HepG2 (cell line): ENCODE results near the gene CDK2AP2. TPM values are rescaled to one million over a fixed set of nuclear protein-coding genes. Genes with fewer than 3 reads are reported as not detected.

Experiments
- CBX2 ChIP-seq, 2 experiments: fragments of 200-600 bp in 1 of 2; sonication (generic); formaldehyde crosslinking in 1 of 2; IDR thresholded peaks; 2 replicates each; pipeline versions ENCODE4 v1.7.0 to v1.8.1; 2018 to 2022; ENCODE audit warnings: low read depth in 2 of 2, low read length in 1 of 2, mild to moderate bottlenecking in 1 of 2, missing genetic modification reagents in 1 of 2
- FOSL2 ChIP-seq: sonication (generic); formaldehyde crosslinking; IDR thresholded peaks from 2 replicates; pipeline ENCODE4 v1.4.0; 2020; ENCODE audit warnings: missing genetic modification reagents
- HNRNPH1 ChIP-seq: fragments of 200-400 bp; formaldehyde crosslinking; optimal IDR thresholded peaks from 2 replicates; pipeline ENCODE3; 2017; ENCODE audit warnings: mild to moderate bottlenecking, low read depth, low read length
- LBX2 ChIP-seq: sonication (generic); formaldehyde crosslinking; IDR thresholded peaks from 2 replicates; pipeline ENCODE4 v1.5.0; 2020; ENCODE audit warnings: missing genetic modification reagents, mild to moderate bottlenecking, borderline replicate concordance
- SRSF1 ChIP-seq: fragments of 200-400 bp; formaldehyde crosslinking; optimal IDR thresholded peaks from 2 replicates; pipeline ENCODE3; 2017; ENCODE audit warnings: mild to moderate bottlenecking, low read depth, low read length, moderate library complexity
- STAT5B ChIP-seq: sonication (generic); formaldehyde crosslinking; IDR thresholded peaks from 2 replicates; pipeline ENCODE4 v1.4.0; 2020; ENCODE audit warnings: missing genetic modification reagents
- TAF1 ChIP-seq: sonication (generic); formaldehyde crosslinking; IDR thresholded peaks from 2 replicates; pipeline ENCODE4 v1.4.0; 2020; ENCODE audit warnings: missing genetic modification reagents
- ZFP1 ChIP-seq: IDR thresholded peaks from 2 replicates; pipeline ENCODE4 v1.6.1; 2016
- ZNF124 ChIP-seq: sonication (generic); formaldehyde crosslinking; IDR thresholded peaks from 2 replicates; pipeline ENCODE4 v1.4.0; 2020; ENCODE audit warnings: missing genetic modification reagents
- ZNF18 ChIP-seq: sonication (generic); formaldehyde crosslinking; IDR thresholded peaks from 2 replicates; pipeline ENCODE4 v1.8.0; 2022; ENCODE audit warnings: mild to moderate bottlenecking, missing genetic modification reagents; ENCODE audit not compliant: insufficient replicate concordance
- ZNF343 ChIP-seq: sonication (generic); formaldehyde crosslinking; IDR thresholded peaks from 2 replicates; pipeline ENCODE4 v1.4.0; 2020; ENCODE audit warnings: mild to moderate bottlenecking, missing genetic modification reagents
- ZNF430 ChIP-seq: sonication (generic); formaldehyde crosslinking; IDR thresholded peaks from 2 replicates; pipeline ENCODE4 v1.9.0; 2021; ENCODE audit warnings: mild to moderate bottlenecking, missing genetic modification reagents
- ZNF432 ChIP-seq: sonication (generic); formaldehyde crosslinking; IDR thresholded peaks from 2 replicates; pipeline ENCODE4 v1.5.0; 2020; ENCODE audit warnings: missing genetic modification reagents, mild to moderate bottlenecking, borderline replicate concordance
- ZNF484 ChIP-seq: sonication (generic); formaldehyde crosslinking; IDR thresholded peaks from 2 replicates; pipeline ENCODE4 v1.5.1; 2020; ENCODE audit warnings: mild to moderate bottlenecking, low read depth, missing genetic modification reagents, borderline replicate concordance
- ZNF552 ChIP-seq: sonication (generic); formaldehyde crosslinking; IDR thresholded peaks from 2 replicates; pipeline ENCODE4 v1.9.0; 2022; ENCODE audit warnings: missing genetic modification reagents, mild to moderate bottlenecking, borderline replicate concordance
- ZNF619 ChIP-seq: sonication (generic); formaldehyde crosslinking; IDR thresholded peaks from 2 replicates; pipeline ENCODE4 v1.4.0; 2020; ENCODE audit warnings: mild to moderate bottlenecking, missing genetic modification reagents
- polyA plus RNA-seq, 8 experiments: library from polyadenylated mRNA; depleted of rRNA in 3 of 8; stranded (reverse) in 7 of 8; unstranded in 1 of 8; fragments of >200 nt; fragmentation: Illumina TruSeq in 4 of 8; extraction: Trizol in 4 of 8; gene quantifications; 2 replicates each; pipeline versions ENCODE4 v1.2.1 to v1.2.3, GENCODE V29; 2011 to 2016; ENCODE audit warnings: low read depth in 4 of 8, missing spikeins in 1 of 8, mixed read lengths in 1 of 8; ENCODE audit not compliant: insufficient read depth in 1 of 8
- total RNA-seq, 5 experiments: library from RNA; depleted of rRNA; stranded (reverse); fragments of >200 nt; fragmentation: Illumina TruSeq; extraction: Trizol; gene quantifications; 2 replicates each; pipeline ENCODE4 v1.2.3, GENCODE V29; 2016; ENCODE audit warnings: low read depth in 1 of 5
- TF ChIP-seq, protein P1 (sequence below): sonication (generic); formaldehyde crosslinking; IDR thresholded peaks from 2 replicates; pipeline ENCODE4 v1.4.0; 2020; ENCODE audit warnings: low read depth, mild to moderate bottlenecking, missing genetic modification reagents
- TF ChIP-seq, protein P2 (sequence below): IDR thresholded peaks from 2 replicates; pipeline ENCODE4 v1.6.1; 2016; ENCODE audit warnings: missing compliant biosample characterization, missing genetic modification reagents, borderline replicate concordance
- TF ChIP-seq, protein P3 (sequence below): sonication (generic); formaldehyde crosslinking; IDR thresholded peaks from 2 replicates; pipeline ENCODE4 v1.8.0; 2022; ENCODE audit warnings: mild to moderate bottlenecking, missing genetic modification reagents

Gene CDK2AP2
- total and polyA plus RNA-seq, 2 of the 13 experiments (the other 11 are each of a cell fraction or from before 2014, with no cell fraction given): 15.0 to 23.2 TPM

DNA sequence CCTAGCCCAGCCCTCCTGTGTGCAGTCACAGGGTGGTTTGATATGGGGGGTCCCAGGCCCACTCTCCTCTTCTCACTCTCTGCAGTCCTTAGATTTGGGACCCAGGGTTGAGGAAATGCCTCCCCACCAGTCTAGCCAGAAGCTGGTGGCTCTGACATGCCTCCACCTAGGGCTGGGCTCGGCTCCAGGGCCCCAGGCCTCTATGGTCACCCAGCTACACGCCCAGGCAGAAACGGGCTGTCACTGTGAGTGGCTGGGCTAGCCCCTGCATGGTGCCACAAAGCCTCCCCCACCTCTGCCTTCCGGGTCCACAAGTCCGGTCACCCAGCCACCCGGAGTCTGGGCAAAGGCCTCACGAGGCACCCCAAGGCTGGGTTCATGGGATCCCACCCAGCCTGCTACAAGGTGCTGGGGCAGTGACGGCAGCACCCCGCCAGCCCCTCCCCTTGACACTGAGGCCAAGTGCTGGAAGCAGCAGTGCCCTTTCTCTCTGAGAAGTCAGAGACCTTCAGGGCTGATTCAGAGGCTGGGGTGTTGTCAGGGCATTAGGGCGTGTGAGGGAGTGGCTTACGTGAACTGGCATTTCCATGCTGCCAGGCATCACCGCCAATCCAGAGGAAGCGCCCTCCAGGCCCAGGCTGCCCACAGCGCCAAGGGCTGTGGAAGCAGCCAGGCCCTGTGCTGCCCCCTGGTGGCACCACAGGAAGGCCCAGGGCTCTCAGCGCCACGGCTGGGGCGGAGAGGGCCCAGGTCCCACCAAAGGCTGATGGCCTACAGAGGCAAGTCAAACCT, 2.2 kb downstream of the CDK2AP2 start (continued):
- TF ChIP-seq ZNF432 (CRISPR knock-in tag) (no peak), SRSF1 (no peak), ZNF552 (CRISPR knock-in tag) (peak; percentile 55; the same call in 1 of the 2 replicates), ZFP1 (CRISPR knock-in tag) (no peak), LBX2 (no peak), ZNF343 (CRISPR knock-in tag) (0 out of 2 replicates have a peak, but pooled peaks have one; percentile 61), HNRNPH1 (no peak), ZNF124 (no peak), FOSL2 (peak; percentile 32; the same call in 1 of the 2 replicates), CBX2 (IDR thresholded peaks at IDR 0.05; ENCODE audit: low read depth, low read length) (no peak), CBX2 (CRISPR knock-in tag; IDR thresholded peaks at IDR 0.05; ENCODE audit: low read depth) (no peak), ZNF484 (CRISPR knock-in tag) (no peak), ZNF619 (no peak), TAF1 (CRISPR knock-in tag) (peak; percentile 39; the same call in 1 of the 2 replicates), STAT5B (no peak), ZNF18 (CRISPR knock-in tag) (no peak), ZNF430 (CRISPR knock-in tag) (peak; percentile 19; the same call in 1 of the 2 replicates)
- TF ChIP-seq, protein P1, sequence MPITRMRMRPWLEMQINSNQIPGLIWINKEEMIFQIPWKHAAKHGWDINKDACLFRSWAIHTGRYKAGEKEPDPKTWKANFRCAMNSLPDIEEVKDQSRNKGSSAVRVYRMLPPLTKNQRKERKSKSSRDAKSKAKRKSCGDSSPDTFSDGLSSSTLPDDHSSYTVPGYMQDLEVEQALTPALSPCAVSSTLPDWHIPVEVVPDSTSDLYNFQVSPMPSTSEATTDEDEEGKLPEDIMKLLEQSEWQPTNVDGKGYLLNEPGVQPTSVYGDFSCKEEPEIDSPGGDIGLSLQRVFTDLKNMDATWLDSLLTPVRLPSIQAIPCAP (CRISPR knock-in tag): no peak
- TF ChIP-seq, protein P2, sequence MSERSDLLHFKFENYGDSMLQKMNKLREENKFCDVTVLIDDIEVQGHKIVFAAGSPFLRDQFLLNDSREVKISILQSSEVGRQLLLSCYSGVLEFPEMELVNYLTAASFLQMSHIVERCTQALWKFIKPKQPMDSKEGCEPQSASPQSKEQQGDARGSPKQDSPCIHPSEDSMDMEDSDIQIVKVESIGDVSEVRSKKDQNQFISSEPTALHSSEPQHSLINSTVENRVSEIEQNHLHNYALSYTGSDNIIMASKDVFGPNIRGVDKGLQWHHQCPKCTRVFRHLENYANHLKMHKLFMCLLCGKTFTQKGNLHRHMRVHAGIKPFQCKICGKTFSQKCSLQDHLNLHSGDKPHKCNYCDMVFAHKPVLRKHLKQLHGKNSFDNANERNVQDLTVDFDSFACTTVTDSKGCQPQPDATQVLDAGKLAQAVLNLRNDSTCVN (CRISPR knock-in tag): peak; percentile 14; the same call in 1 of the 2 replicates
- TF ChIP-seq, protein P3, sequence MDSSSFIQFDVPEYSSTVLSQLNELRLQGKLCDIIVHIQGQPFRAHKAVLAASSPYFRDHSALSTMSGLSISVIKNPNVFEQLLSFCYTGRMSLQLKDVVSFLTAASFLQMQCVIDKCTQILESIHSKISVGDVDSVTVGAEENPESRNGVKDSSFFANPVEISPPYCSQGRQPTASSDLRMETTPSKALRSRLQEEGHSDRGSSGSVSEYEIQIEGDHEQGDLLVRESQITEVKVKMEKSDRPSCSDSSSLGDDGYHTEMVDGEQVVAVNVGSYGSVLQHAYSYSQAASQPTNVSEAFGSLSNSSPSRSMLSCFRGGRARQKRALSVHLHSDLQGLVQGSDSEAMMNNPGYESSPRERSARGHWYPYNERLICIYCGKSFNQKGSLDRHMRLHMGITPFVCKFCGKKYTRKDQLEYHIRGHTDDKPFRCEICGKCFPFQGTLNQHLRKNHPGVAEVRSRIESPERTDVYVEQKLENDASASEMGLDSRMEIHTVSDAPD (CRISPR knock-in tag): no peak
